Putamen (tissue), 1 donor: ENCODE data around the gene PDILT.
A peak's percentile ranks its signal among the peaks of the same experiment; 100 is the strongest.

ENCODE experiments used
- DNase-seq: peaks from one replicate; pipeline ENCODE4 v3.0.0-alpha.2; 2016; ENCODE audit warnings: low spot score

Gene PDILT

GRCh38 chr16:20402651-20403050, 1.9 kb downstream of the PDILT start:
- DNase-seq: no peak

- DNase-seq: no peak
These were observed 3.0 kb downstream of the PDILT start for GRCh38 chr16:20401475-20402016.

GRCh38 chr16:20401066-20401465, 3.5 kb downstream of the PDILT start:
- DNase-seq: no peak

GRCh38 chr16:20399185-20399584, 5.4 kb downstream of the PDILT start:
- DNase-seq: no peak

GRCh38 chr16:20398603-20399002, 5.9 kb downstream of the PDILT start:
- DNase-seq: no peak

GRCh38 chr16:20397468-20398074, 7.0 kb downstream of the PDILT start:
- no peak for DNase-seq

GRCh38 chr16:20396846-20397467, 7.6 kb downstream of the PDILT start:
- DNase-seq: no peak

- DNase-seq: no peak
These were observed 8.6 kb downstream of the PDILT start for GRCh38 chr16:20395946-20396345.

GRCh38 chr16:20393801-20394577, 10.5 kb downstream of the PDILT start:
- no peak for DNase-seq

GRCh38 chr16:20391045-20391444, 13.5 kb downstream of the PDILT start:
- no peak for DNase-seq

GRCh38 chr16:20388854-20389253, 15.7 kb downstream of the PDILT start:
- no peak for DNase-seq

GRCh38 chr16:20387978-20388377, 16.6 kb downstream of the PDILT start:
- no peak for DNase-seq

GRCh38 chr16:20385844-20386832, 18.4 kb downstream of the PDILT start:
- peak; percentile 49 for DNase-seq

GRCh38 chr16:20383106-20384029, 21.2 kb downstream of the PDILT start:
- peak; percentile 53 for DNase-seq

- DNase-seq: no peak
These were observed 22.2 kb downstream of the PDILT start for GRCh38 chr16:20382202-20382948.

- no peak for DNase-seq
These were observed 23.8 kb downstream of the PDILT start for GRCh38 chr16:20380782-20381181.

- no peak for DNase-seq
These were observed 27.4 kb downstream of the PDILT start for GRCh38 chr16:20377181-20377580.

GRCh38 chr16:20372701-20373100, 31.8 kb downstream of the PDILT start:
- DNase-seq: no peak

GRCh38 chr16:20369452-20370054, 35.0 kb downstream of the PDILT start:
- DNase-seq: no peak
